GM19351 (cell line): Measurements from ENCODE around the gene ERICH6B.

Experiments used
- ATAC-seq: cut with Tn5 transposase; IDR thresholded peaks from one replicate; pipeline ENCODE4 v1.9.1; 2021; ENCODE audit warnings: mild to moderate bottlenecking, moderate library complexity; ENCODE audit not compliant: unreplicated experiment

The ERICH6B gene

GRCh38 chr13:45602183-45603170, 13.1 kb downstream of the ERICH6B start:
- no peak for ATAC-seq

GRCh38 chr13:45601680-45602079, 13.9 kb downstream of the ERICH6B start:
- ATAC-seq = no peak

- ATAC-seq = no peak
These were observed 16.9 kb downstream of the ERICH6B start for GRCh38 chr13:45598597-45598996.

- no peak for ATAC-seq
These were observed 18.6 kb downstream of the ERICH6B start for GRCh38 chr13:45596800-45597475.

- no peak for ATAC-seq
These were observed 19.6 kb downstream of the ERICH6B start for GRCh38 chr13:45595965-45596364.

GRCh38 chr13:45594764-45595163, 20.8 kb downstream of the ERICH6B start:
- ATAC-seq = no peak

GRCh38 chr13:45594227-45594626, 21.3 kb downstream of the ERICH6B start:
- ATAC-seq = no peak

GRCh38 chr13:45592758-45593157, 22.8 kb downstream of the ERICH6B start:
- ATAC-seq = peak; percentile 70

- no peak for ATAC-seq
These were observed 25.5 kb downstream of the ERICH6B start for GRCh38 chr13:45590066-45590465.

- no peak for ATAC-seq
These were observed 27.6 kb downstream of the ERICH6B start for GRCh38 chr13:45587897-45588296.

- ATAC-seq = no peak
These were observed 30.7 kb downstream of the ERICH6B start for GRCh38 chr13:45584816-45585215.

- ATAC-seq = no peak
These were observed 33.0 kb downstream of the ERICH6B start for GRCh38 chr13:45582408-45583076.

GRCh38 chr13:45576466-45576865, 39.1 kb downstream of the ERICH6B start:
- ATAC-seq = no peak

GRCh38 chr13:45575830-45576180, 39.7 kb downstream of the ERICH6B start:
- no peak for ATAC-seq

GRCh38 chr13:45575146-45575829, 40.3 kb downstream of the ERICH6B start:
- ATAC-seq = no peak

- ATAC-seq = no peak
These were observed 50.2 kb downstream of the ERICH6B start for GRCh38 chr13:45565331-45565730.

GRCh38 chr13:45564133-45564776, 51.3 kb downstream of the ERICH6B start:
- no peak for ATAC-seq

GRCh38 chr13:45554604-45555109, 60.9 kb downstream of the ERICH6B start:
- no peak for ATAC-seq

- ATAC-seq = no peak
These were observed 67.3 kb downstream of the ERICH6B start for GRCh38 chr13:45548281-45548680.

GRCh38 chr13:45546410-45546765, 69.2 kb downstream of the ERICH6B start:
- ATAC-seq = no peak
